ENCODE results near the gene SPAG16.

DNA sequence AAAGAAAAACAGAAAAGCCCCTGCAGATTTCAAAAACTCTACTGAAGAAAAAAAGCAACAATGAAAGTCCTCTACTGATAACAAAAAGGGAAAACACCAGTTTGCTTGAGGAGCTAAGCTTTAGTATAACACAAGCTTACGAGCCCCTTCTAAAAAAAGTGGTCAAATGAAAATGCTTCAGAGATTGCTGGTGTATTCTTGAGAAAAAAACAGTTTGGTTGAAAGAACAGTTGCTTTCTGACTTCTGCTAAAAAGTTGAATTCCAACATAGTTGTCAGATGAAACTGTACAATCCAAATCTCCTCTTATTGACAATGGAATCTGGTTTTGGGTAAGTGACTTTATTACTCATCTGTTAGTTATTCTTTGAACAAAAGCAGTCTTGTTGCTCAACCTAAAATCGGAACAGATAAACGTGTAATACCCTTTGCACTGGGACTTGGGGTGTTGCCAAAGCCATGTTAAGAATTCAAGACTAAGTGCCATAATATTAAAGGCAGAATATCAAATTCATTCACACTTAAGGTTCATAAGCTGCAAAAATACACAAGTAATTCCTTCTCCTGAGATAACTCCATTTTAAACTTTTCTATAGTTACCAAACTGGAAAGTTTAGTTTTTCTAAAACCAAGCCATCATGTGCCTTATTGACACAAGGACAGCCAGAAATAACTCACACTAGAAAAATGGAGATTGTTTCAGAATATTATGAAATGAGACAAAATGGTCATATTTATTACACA is 45.3 kb upstream of the SPAG16 start:
- TF ChIP-seq, protein P1, sequence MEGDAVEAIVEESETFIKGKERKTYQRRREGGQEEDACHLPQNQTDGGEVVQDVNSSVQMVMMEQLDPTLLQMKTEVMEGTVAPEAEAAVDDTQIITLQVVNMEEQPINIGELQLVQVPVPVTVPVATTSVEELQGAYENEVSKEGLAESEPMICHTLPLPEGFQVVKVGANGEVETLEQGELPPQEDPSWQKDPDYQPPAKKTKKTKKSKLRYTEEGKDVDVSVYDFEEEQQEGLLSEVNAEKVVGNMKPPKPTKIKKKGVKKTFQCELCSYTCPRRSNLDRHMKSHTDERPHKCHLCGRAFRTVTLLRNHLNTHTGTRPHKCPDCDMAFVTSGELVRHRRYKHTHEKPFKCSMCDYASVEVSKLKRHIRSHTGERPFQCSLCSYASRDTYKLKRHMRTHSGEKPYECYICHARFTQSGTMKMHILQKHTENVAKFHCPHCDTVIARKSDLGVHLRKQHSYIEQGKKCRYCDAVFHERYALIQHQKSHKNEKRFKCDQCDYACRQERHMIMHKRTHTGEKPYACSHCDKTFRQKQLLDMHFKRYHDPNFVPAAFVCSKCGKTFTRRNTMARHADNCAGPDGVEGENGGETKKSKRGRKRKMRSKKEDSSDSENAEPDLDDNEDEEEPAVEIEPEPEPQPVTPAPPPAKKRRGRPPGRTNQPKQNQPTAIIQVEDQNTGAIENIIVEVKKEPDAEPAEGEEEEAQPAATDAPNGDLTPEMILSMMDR (IDR thresholded peaks at IDR 0.05; ENCODE audit: low read depth, low read length): no peak
- TF ChIP-seq EZH2phosphoT487 (IDR thresholded peaks at IDR 0.05; ENCODE audit: low read depth): no peak
